OCI-LY1 (cell line): ENCODE results near the gene UPK3B.
"Not testable (repeated sequence)": the region's sequence is repeated elsewhere in the genome, so short reads cannot be mapped to it uniquely, and the experiment has no call there.

Experiments
- CTCF ChIP-seq: fragments of 200-600 bp; sonication (generic), shearing (Covaris generic); IDR thresholded peaks from 2 replicates; pipeline ENCODE4 v1.5.1; 2017; ENCODE audit warnings: mild to moderate bottlenecking, antibody characterized with exemption, low read length, moderate library complexity, mixed read lengths
- EZH2 ChIP-seq: fragments of 200-600 bp; sonication (generic), shearing (Covaris generic); IDR thresholded peaks from 2 replicates; pipeline ENCODE4 v1.8.0; 2017; ENCODE audit warnings: borderline replicate concordance, mixed run types, mild to moderate bottlenecking, antibody characterized with exemption, low read length, moderate library complexity, mixed read lengths

GRCh38 chr7:76464959-76465358 is 45.4 kb upstream of the UPK3B start:
- not testable (repeated sequence) for TF ChIP-seq CTCF, EZH2
